GM12874 (cell line): ENCODE data around the gene USP24.

Experiments used
- CTCF ChIP-seq: IDR thresholded peaks from 2 replicates; pipeline ENCODE4 v1.5.1; 2011; ENCODE audit warnings: low read depth, mild to moderate bottlenecking, control low read depth, low read length, moderate library complexity; ENCODE audit not compliant: insufficient read depth

USP24 gene

GRCh38 chr1:55213885-55214211 is 1.3 kb downstream of the USP24 start:
- no peak for TF ChIP-seq CTCF

GRCh38 chr1:55213151-55213884 is 1.8 kb downstream of the USP24 start:
- TF ChIP-seq CTCF, result no peak

- TF ChIP-seq CTCF, result no peak
Observed at GRCh38 chr1:55212349-55213150, 2.6 kb downstream of the USP24 start.

- no peak for TF ChIP-seq CTCF
Observed at GRCh38 chr1:55211863-55212262, 3.3 kb downstream of the USP24 start.

GRCh38 chr1:55210990-55211801 is 4.0 kb downstream of the USP24 start:
- TF ChIP-seq CTCF, result no peak

GRCh38 chr1:55209247-55209646 is 5.9 kb downstream of the USP24 start:
- no peak for TF ChIP-seq CTCF

- TF ChIP-seq CTCF, result no peak
Observed at GRCh38 chr1:55206210-55206609, 9.0 kb downstream of the USP24 start.
